ENCODE data around the gene TFF2. TPM values are rescaled to one million over a fixed set of nuclear protein-coding genes. Genes with fewer than 3 reads are reported as not detected.

TFF2 gene
- total RNA-seq, 2 experiments from 2014 or later = not detected

- intact Hi-C loops (cut with micrococcal nuclease) = no loop called here
- Mint-ChIP-seq H3K27ac (no peak overlapping the region), H3K9me3 (peaks cover 18% of the 10 kb centered on the region), H3K4me1 (ENCODE audit: low read depth) (no peaks in the 10 kb centered on the region), H3K36me3 (ENCODE audit: low read depth) (peaks cover 2% of the 10 kb centered on the region), H3K4me3 (no peak overlapping the region), H3K27me3 (no peaks in the 10 kb centered on the region)
- no peak for TF ChIP-seq CTCF (IDR thresholded peaks at IDR 0.05)
- DNase-seq (no peak), ATAC-seq (no peak)
- POLR2A ChIA-PET = no interaction called here
- CTCF ChIA-PET = no interaction called here
Observed at GRCh38 chr21:42356046-42356445, 5.3 kb upstream of the TFF2 start.

- no peak overlapping the region for H3K4me3 Mint-ChIP-seq
- H3K4me1 Mint-ChIP-seq (ENCODE audit: low read depth) = no peaks in the 10 kb centered on the region
Observed at GRCh38 chr21:42353623-42354022, 2.8 kb upstream of the TFF2 start.

GRCh38 chr21:42352441-42353095 is 1.8 kb upstream of the TFF2 start:
- no peak for TF ChIP-seq CTCF (IDR thresholded peaks at IDR 0.05)
- intact Hi-C loops (cut with micrococcal nuclease) = no loop called here
- Mint-ChIP-seq H3K36me3 (ENCODE audit: low read depth) (peaks cover 2% of the 10 kb centered on the region), H3K27ac (no peak overlapping the region), H3K4me3 (no peak overlapping the region), H3K4me1 (ENCODE audit: low read depth) (no peaks in the 10 kb centered on the region), H3K27me3 (no peaks in the 10 kb centered on the region), H3K9me3 (peaks cover 17% of the 10 kb centered on the region)
- ChIA-PET CTCF (no interaction called here), POLR2A (no interaction called here)
- no peak for ATAC-seq
- no peak for DNase-seq

More at GRCh38 chr21:42353623-42354022, 2.8 kb upstream of the TFF2 start:
- ATAC-seq = no peak
- peaks cover 17% of the 10 kb centered on the region for H3K9me3 Mint-ChIP-seq
- DNase-seq = no peak
- H3K27me3 Mint-ChIP-seq = no peaks in the 10 kb centered on the region
- H3K36me3 Mint-ChIP-seq (ENCODE audit: low read depth) = peaks cover 2% of the 10 kb centered on the region
- intact Hi-C loops (cut with micrococcal nuclease) = no loop called here
- ChIA-PET POLR2A (interaction anchor here (0.9 kb wide), 1 partner anchor 22 kb away, joined by 3 read pairs; no protein-coding TSS in a partner anchor), CTCF (interaction anchor here (0.8 kb wide), 1 partner anchor 15 kb away, joined by 3 read pairs; no protein-coding TSS in a partner anchor)
- H3K27ac Mint-ChIP-seq = no peak overlapping the region
- no peak for TF ChIP-seq CTCF (IDR thresholded peaks at IDR 0.05)

- H3K36me3 Mint-ChIP-seq (ENCODE audit: low read depth) = peaks cover 2% of the 10 kb centered on the region
- H3K4me1 Mint-ChIP-seq (ENCODE audit: low read depth) = no peaks in the 10 kb centered on the region
- H3K27me3 Mint-ChIP-seq = no peaks in the 10 kb centered on the region
- DNase-seq (no peak), ATAC-seq (no peak)
- TF ChIP-seq CTCF (IDR thresholded peaks at IDR 0.05) = no peak
- H3K27ac Mint-ChIP-seq = no peak overlapping the region
- intact Hi-C loops (cut with micrococcal nuclease) = no loop called here
- H3K4me3 Mint-ChIP-seq = no peak overlapping the region
- H3K9me3 Mint-ChIP-seq = peaks cover 17% of the 10 kb centered on the region
- ChIA-PET POLR2A (no interaction called here), CTCF (no interaction called here)
Observed at GRCh38 chr21:42351626-42352440, 1.0 kb upstream of the TFF2 start.

GRCh38 chr21:42350318-42350910 is 380 bp downstream of the TFF2 start:
- POLR2A ChIA-PET = no interaction called here
- no peak for TF ChIP-seq CTCF (IDR thresholded peaks at IDR 0.05)
- H3K9me3 Mint-ChIP-seq = peaks cover 12% of the 10 kb centered on the region
- DNase-seq = no peak
- H3K36me3 Mint-ChIP-seq (ENCODE audit: low read depth) = peaks cover 2% of the 10 kb centered on the region
- H3K27me3 Mint-ChIP-seq = no peaks in the 10 kb centered on the region
- H3K27ac Mint-ChIP-seq = no peak overlapping the region
- intact Hi-C loops (cut with micrococcal nuclease) = no loop called here
- ATAC-seq = no peak
- no peak overlapping the region for H3K4me3 Mint-ChIP-seq
- CTCF ChIA-PET = interaction anchor here (1.0 kb wide), 1 partner anchor 10 kb away, joined by 3 read pairs; no protein-coding TSS in a partner anchor
- no peaks in the 10 kb centered on the region for H3K4me1 Mint-ChIP-seq (ENCODE audit: low read depth)

Measured in activated CD8-positive, alpha-beta T cell treated with anti-CD3 and anti-CD28 coated beads for 36 hours (primary cell).